ENCODE measurements around the gene FERMT3. TPM values are rescaled to one million over a fixed set of nuclear protein-coding genes. Genes with fewer than 3 reads are reported as not detected.

FERMT3 gene
- total RNA-seq, 1 donor from 2014 or later = 24.3 TPM

- Histone ChIP-seq H3K4me3 (no peak overlapping the region), H3K9me3 (no peaks in the 10 kb centered on the region), H3K27me3 (no peaks in the 10 kb centered on the region), H3K27ac (peak overlapping the region; percentile 56), H3K4me1 (peaks cover 55% of the 10 kb centered on the region), H3K36me3 (peaks cover 0 to 18% of the 10 kb centered on the region in 2 donors)
- no peak for DNase-seq (ENCODE audit: extremely low spot score in 2 of 2)
- intact Hi-C loops (cut with DNase I) = loop anchor here (5.0 kb wide), 1 partner anchor 70 kb away; the partner anchor contains the start of gene ESRRA
- TF ChIP-seq POLR2AphosphoS5 (IDR thresholded peaks at IDR 0.05; ENCODE audit: insufficient read depth in 1 of 2, low read depth in 1 of 2) = no peak
- no peak for TF ChIP-seq CTCF (IDR thresholded peaks at IDR 0.05)
- TF ChIP-seq POLR2A (IDR thresholded peaks at IDR 0.05) = no peak
Measured at GRCh38 chr11:64237484-64237951, 31.0 kb downstream of the FERMT3 start.

- Histone ChIP-seq H3K4me1 (peaks cover 57% of the 10 kb centered on the region), H3K4me3 (no peak overlapping the region), H3K27ac (peak overlapping the region; percentile 56), H3K36me3 (peaks cover 0 to 18% of the 10 kb centered on the region in 2 donors), H3K9me3 (no peaks in the 10 kb centered on the region), H3K27me3 (no peaks in the 10 kb centered on the region)
- intact Hi-C loops (cut with DNase I) = loop anchor here (5.0 kb wide), 1 partner anchor 69 kb away; the partner anchor contains the start of gene ESRRA
- TF ChIP-seq CTCF (IDR thresholded peaks at IDR 0.05) = no peak
- TF ChIP-seq POLR2A (IDR thresholded peaks at IDR 0.05) = no peak
- no peak for TF ChIP-seq POLR2AphosphoS5 (IDR thresholded peaks at IDR 0.05; ENCODE audit: insufficient read depth in 1 of 2, low read depth in 1 of 2)
- no peak for DNase-seq (ENCODE audit: extremely low spot score in 2 of 2)
Measured at GRCh38 chr11:64238076-64238475, 31.6 kb downstream of the FERMT3 start.

GRCh38 chr11:64238999-64239398 is 32.5 kb downstream of the FERMT3 start:
- H3K27ac ChIP-seq = peak overlapping the region; percentile 100

GRCh38 chr11:64239662-64240434 is 33.3 kb downstream of the FERMT3 start:
- TF ChIP-seq CTCF (IDR thresholded peaks at IDR 0.05) = no peak
- no peak for TF ChIP-seq POLR2AphosphoS5 (IDR thresholded peaks at IDR 0.05; ENCODE audit: insufficient read depth in 1 of 2, low read depth in 1 of 2)
- no peak for TF ChIP-seq POLR2A (IDR thresholded peaks at IDR 0.05)
- no peaks in the 10 kb centered on the region for H3K27me3 ChIP-seq
- intact Hi-C loops (cut with DNase I) = loop anchor here (2.0 to 5.0 kb wide), 2 partner anchors 67 to 77 kb away; partner anchors contain the start of genes ESRRA and TRMT112
- no peaks in the 10 kb centered on the region for H3K9me3 ChIP-seq
- peaks cover 61% of the 10 kb centered on the region for H3K4me1 ChIP-seq
- peak overlapping the region; percentile 87 to 99 for H3K4me3 ChIP-seq
- no peak for DNase-seq (ENCODE audit: extremely low spot score in 2 of 2)
- peak overlapping the region; percentile 100 for H3K27ac ChIP-seq
- H3K36me3 ChIP-seq = peaks cover 0 to 30% of the 10 kb centered on the region in 2 donors

More at GRCh38 chr11:64238999-64239398, 32.5 kb downstream of the FERMT3 start:
- intact Hi-C loops (cut with DNase I) = loop anchor here (5.0 kb wide), 1 partner anchor 68 kb away; the partner anchor contains the start of gene ESRRA
- Histone ChIP-seq H3K4me3 (no peak overlapping the region), H3K9me3 (no peaks in the 10 kb centered on the region), H3K27me3 (no peaks in the 10 kb centered on the region), H3K36me3 (peaks cover 0 to 26% of the 10 kb centered on the region in 2 donors), H3K4me1 (peaks cover 58% of the 10 kb centered on the region)
- no peak for TF ChIP-seq POLR2A (IDR thresholded peaks at IDR 0.05)
- TF ChIP-seq CTCF (IDR thresholded peaks at IDR 0.05) = no peak
- TF ChIP-seq POLR2AphosphoS5 (IDR thresholded peaks at IDR 0.05; ENCODE audit: insufficient read depth in 1 of 2, low read depth in 1 of 2) = no peak
- DNase-seq (ENCODE audit: extremely low spot score in 2 of 2) = no peak
